Activated naive CD4-positive, alpha-beta T cell treated with anti-CD3 and anti-CD28 coated beads, Interleukin-2, amount 50 U/mL, for 72 hours (primary cell): ENCODE data around the gene ROM1. TPM values are rescaled to one million over a fixed set of nuclear protein-coding genes. Genes with fewer than 3 reads are reported as not detected.

Experiments
- ATAC-seq, 2 donors: fragments of 150-1000 bp; cut with Tn5 transposase; 2 replicates each; pipeline ENCODE4 v1.10.0; 2021; ENCODE audit warnings: mild to moderate bottlenecking in 2 of 2, moderate library complexity in 2 of 2
- DNase-seq, 2 donors: peaks; one replicate each; pipeline ENCODE4 v3.0.0; 2021 to 2022; ENCODE audit warnings: low spot score in 2 of 2
- H3K27ac Mint-ChIP-seq, 2 donors: one replicate each; pipeline ENCODE4 v1.8.0; 2022; ENCODE audit warnings: mild to moderate bottlenecking in 2 of 2, mixed read lengths in 2 of 2
- H3K36me3 Mint-ChIP-seq, 2 donors: one replicate each; pipeline ENCODE4 v1.8.0; 2022; ENCODE audit warnings: mixed read lengths in 2 of 2
- H3K9me3 Mint-ChIP-seq, 2 donors: one replicate each; pipeline ENCODE4 v1.8.0; 2022; ENCODE audit warnings: mixed read lengths in 2 of 2
- total RNA-seq, 2 donors: library from RNA; stranded (reverse); gene quantifications; one replicate each; pipeline ENCODE4 v1.2.3, GENCODE V29; 2022

Gene ROM1
- total RNA-seq, 2 donors from 2014 or later = 1.1 to 1.9 TPM

DNA sequence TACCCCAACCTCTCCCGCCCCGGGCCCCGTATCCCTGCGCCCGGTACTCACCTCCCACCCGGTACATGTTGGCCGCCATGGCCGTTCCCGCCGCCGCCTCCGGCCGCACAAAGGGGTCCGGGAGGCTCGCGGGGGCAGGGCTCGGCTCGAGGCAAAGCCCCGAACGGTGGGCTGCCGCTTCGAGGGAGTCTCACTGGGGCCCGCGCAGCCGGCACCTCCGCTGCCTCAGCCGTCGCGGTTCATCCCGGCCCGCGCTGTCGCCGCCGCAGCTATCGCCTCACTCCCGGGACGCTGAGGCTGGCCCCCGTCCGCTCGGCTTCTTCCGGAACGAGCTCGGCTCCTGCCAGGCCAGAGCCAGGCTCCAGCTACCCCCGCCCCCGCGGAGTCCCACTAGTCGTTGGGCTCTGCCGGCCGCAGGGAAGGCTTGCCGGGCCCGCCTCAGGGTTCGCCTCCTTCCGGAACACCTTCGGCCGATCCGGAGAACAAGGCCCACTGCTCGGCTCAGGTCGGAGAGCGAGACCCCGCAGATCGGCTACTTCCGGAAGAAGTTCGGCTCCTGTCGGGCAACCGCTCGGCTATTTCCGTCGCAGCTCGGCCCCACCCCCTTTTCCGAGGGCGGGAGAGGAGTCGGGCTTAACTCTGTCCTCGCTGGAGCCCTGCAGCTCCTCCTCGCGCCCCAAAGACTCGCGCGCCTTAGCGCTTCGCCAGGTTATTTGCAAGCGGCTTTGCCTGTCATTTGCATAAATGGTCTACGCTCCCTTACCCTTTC, 11.5 kb upstream of the ROM1 start, which contains the start of gene MTA2:
MTA2 (minus strand) TSS at position 494 of the 769 bp plus-strand sequence; CDS start at position 79, 415 bp downstream.
- H3K9me3 Mint-ChIP-seq = no peaks in the 10 kb centered on the region
- DNase-seq (peak; percentile 99 to 100), ATAC-seq (peak; percentile 75 to 85)
- H3K27ac Mint-ChIP-seq = peak within 1 kb of the TSS; percentile 87 to 99
- H3K36me3 Mint-ChIP-seq = peaks cover 58 to 62% of the 10 kb centered on the region in 2 donors

- Mint-ChIP-seq H3K36me3 (peaks cover 53 to 57% of the 10 kb centered on the region in 2 donors), H3K27ac (peak overlapping the region; percentile 87 to 99), H3K9me3 (no peaks in the 10 kb centered on the region)
- DNase-seq (no peak), ATAC-seq (peak in 1 of 2 donors; percentile 0)
Measured at GRCh38 chr11:62602141-62603071, 10.7 kb upstream of the ROM1 start.

DNA sequence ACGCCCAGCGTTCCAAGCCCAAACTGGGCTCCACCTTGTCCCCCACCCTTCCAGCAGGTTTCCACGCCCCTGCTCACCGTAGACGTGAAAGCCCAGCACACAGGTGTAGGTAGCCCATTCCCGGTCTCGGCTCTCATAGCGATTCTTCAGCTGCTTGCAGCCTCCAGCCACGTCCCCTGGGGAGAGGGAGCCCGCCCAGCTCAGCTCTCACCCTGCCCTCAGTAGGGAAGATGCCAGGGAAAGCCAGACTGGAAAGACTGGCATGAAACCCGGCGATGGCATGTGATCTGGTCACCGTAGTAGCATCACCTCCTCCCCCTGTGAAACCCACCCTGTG, 10.0 kb upstream of the ROM1 start:
- Mint-ChIP-seq H3K36me3 (peaks cover 47 to 51% of the 10 kb centered on the region in 2 donors), H3K9me3 (no peaks in the 10 kb centered on the region), H3K27ac (peak overlapping the region; percentile 22 to 80)
- no peak for ATAC-seq
- no peak for DNase-seq

GRCh38 chr11:62603776-62604299, 9.2 kb upstream of the ROM1 start:
- no peaks in the 10 kb centered on the region for H3K9me3 Mint-ChIP-seq
- DNase-seq (no peak), ATAC-seq (no peak)
- peaks cover 39 to 43% of the 10 kb centered on the region in 2 donors for H3K36me3 Mint-ChIP-seq
- H3K27ac Mint-ChIP-seq = peak overlapping the region in 1 of 2 donors; percentile 22

GRCh38 chr11:62604460-62605120, 8.5 kb upstream of the ROM1 start:
- no peaks in the 10 kb centered on the region for H3K9me3 Mint-ChIP-seq
- ATAC-seq (no peak), DNase-seq (no peak)
- peaks cover 31 to 36% of the 10 kb centered on the region in 2 donors for H3K36me3 Mint-ChIP-seq
- peak overlapping the region in 1 of 2 donors; percentile 28 for H3K27ac Mint-ChIP-seq

DNA sequence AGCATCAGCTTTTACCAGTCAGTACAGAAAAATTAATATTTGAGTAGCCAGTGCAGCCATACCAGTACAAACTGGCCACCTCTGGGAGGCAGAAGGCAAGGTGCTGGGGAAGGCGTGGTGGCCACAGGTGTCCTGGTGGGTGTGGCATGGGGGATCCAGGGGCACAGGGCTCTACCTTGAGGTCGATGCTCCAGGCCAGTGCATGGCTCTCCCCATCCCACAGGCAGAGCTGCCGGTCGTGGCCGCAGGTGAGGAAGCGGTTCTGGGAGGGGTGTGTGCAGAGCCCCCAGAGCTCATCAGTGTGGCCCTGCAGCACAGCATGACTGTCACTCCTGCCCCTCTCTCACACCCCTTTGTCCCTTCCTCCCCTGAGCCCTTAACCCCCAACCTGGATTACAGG, 7.6 kb upstream of the ROM1 start:
- ATAC-seq (no peak), DNase-seq (no peak)
- Mint-ChIP-seq H3K9me3 (no peaks in the 10 kb centered on the region), H3K36me3 (peaks cover 28 to 32% of the 10 kb centered on the region in 2 donors), H3K27ac (peak overlapping the region in 1 of 2 donors; percentile 28)

DNA sequence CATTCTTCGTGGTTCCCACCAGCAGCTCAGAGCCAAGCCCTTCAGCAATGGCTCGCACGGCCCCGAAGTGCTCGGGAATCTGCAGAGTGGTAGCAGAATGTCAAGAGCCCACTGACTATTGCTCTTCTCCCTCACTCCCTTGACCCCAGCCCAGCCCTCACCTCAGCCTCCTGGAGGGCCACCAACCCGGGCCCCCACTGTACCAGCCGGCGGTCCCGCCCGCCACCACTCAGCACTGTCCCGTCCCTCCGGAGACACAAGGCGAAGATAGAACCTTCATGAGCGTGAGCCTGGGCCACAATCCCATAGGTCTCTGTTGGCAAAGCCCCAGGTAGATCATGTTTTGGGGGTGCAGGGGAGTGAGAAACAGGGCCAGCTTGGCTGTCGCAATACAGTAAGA, 7.2 kb upstream of the ROM1 start:
- no peak for ATAC-seq
- Mint-ChIP-seq H3K36me3 (peaks cover 27 to 32% of the 10 kb centered on the region in 2 donors), H3K27ac (peak overlapping the region in 1 of 2 donors; percentile 55), H3K9me3 (no peaks in the 10 kb centered on the region)
- DNase-seq = no peak

DNA sequence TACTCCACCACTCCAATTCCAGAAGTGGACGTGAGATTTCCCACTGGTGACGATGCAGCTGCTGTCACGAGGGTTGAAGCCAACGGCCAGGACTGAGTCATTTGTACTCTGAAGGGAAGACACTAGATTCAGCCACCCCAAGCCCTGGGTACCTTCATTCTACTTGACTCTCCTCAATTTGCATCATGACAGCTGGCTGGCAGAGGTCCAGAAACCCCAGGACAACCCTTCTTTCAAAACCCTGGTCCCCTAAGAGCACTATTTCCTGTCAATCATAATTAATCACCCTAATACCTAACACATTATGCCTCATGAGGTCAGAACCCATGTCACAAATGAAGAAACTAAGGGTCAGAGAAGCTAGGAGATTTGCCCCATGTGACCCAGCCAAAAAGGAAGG, 5.3 kb upstream of the ROM1 start:
- Mint-ChIP-seq H3K27ac (peak overlapping the region in 1 of 2 donors; percentile 18), H3K36me3 (peaks cover 28 to 31% of the 10 kb centered on the region in 2 donors), H3K9me3 (no peaks in the 10 kb centered on the region)
- DNase-seq = no peak
- ATAC-seq = no peak

GRCh38 chr11:62608776-62609175, 4.3 kb upstream of the ROM1 start:
- Mint-ChIP-seq H3K36me3 (peaks cover 20% of the 10 kb centered on the region in 2 donors), H3K27ac (peak overlapping the region; percentile 4 to 53), H3K9me3 (no peaks in the 10 kb centered on the region)
- ATAC-seq (no peak), DNase-seq (no peak)

- Mint-ChIP-seq H3K36me3 (peaks cover 15% of the 10 kb centered on the region in 2 donors), H3K27ac (peak overlapping the region; percentile 91 to 93), H3K9me3 (no peaks in the 10 kb centered on the region)
- DNase-seq (no peak), ATAC-seq (no peak)
Measured at GRCh38 chr11:62610403-62610802, 2.7 kb upstream of the ROM1 start.

GRCh38 chr11:62610814-62611704, 2.0 kb upstream of the ROM1 start:
- peaks cover 15% of the 10 kb centered on the region in 2 donors for H3K36me3 Mint-ChIP-seq
- no peak for ATAC-seq
- H3K9me3 Mint-ChIP-seq = no peaks in the 10 kb centered on the region
- DNase-seq = no peak
- H3K27ac Mint-ChIP-seq = peak overlapping the region; percentile 91 to 99

- peaks cover 15% of the 10 kb centered on the region in 2 donors for H3K36me3 Mint-ChIP-seq
- DNase-seq = peak in 1 of 2 donors; percentile 70
- peak; percentile 44 to 72 for ATAC-seq
Measured at GRCh38 chr11:62611705-62612365, 1.2 kb upstream of the ROM1 start.

GRCh38 chr11:62613291-62613778, 278 bp downstream of the ROM1 start:
- no peak for ATAC-seq
- peak overlapping the region in 1 of 2 donors; percentile 86 for H3K27ac Mint-ChIP-seq
- peaks cover 15% of the 10 kb centered on the region in 2 donors for H3K36me3 Mint-ChIP-seq
- DNase-seq = peak in 1 of 2 donors; percentile 64
- H3K9me3 Mint-ChIP-seq = no peaks in the 10 kb centered on the region

More at GRCh38 chr11:62611705-62612365, 1.2 kb upstream of the ROM1 start:
- H3K9me3 Mint-ChIP-seq = no peaks in the 10 kb centered on the region
- H3K27ac Mint-ChIP-seq = peak overlapping the region; percentile 91 to 99

DNA sequence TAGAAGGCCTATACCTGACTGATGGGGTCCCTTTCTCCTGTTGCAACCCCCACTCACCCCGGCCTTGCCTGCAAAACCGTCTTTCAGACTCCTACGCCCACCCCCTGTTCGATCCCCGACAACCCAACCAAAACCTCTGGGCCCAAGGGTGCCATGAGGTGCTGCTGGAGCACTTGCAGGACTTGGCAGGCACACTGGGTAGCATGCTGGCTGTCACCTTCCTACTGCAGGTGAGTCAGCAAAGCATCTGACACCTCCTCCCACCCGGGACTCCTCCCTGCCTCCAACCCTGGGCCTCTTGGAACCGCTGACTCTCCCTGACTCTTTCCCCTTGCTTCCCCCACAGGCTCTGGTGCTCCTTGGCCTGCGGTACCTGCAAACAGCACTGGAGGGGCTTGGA, 1.2 kb downstream of the ROM1 start:
- peak in 1 of 2 donors; percentile 14 for ATAC-seq
- Mint-ChIP-seq H3K36me3 (peaks cover 15 to 19% of the 10 kb centered on the region in 2 donors), H3K27ac (peak overlapping the region; percentile 86 to 95), H3K9me3 (no peaks in the 10 kb centered on the region)
- no peak for DNase-seq

DNA sequence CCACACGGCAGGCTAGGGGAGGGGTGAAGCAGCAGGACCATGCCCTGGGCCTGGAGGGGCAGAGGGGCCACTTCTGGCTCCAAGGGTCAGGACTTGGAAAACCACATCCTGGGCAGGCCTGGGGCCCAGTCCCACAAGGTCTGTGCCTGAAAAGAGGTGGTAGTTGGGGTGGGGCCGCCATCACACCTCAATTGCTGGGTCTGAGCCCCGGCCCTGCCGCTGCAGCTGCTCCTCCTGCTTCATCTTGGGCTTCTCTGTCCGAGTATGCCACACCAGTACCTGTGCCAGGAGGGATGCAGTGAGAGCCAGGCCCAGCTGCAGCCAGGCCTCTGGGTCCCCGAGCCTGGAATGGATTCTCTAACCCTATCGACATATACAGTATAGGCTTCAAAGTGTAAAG, 2.5 kb downstream of the ROM1 start:
- Mint-ChIP-seq H3K9me3 (no peaks in the 10 kb centered on the region), H3K36me3 (peaks cover 13 to 16% of the 10 kb centered on the region in 2 donors), H3K27ac (peak overlapping the region in 1 of 2 donors; percentile 86)
- ATAC-seq (no peak), DNase-seq (no peak)
